SK-N-SH (cell line): ENCODE measurements around the gene EXOC3. TPM values are rescaled to one million over a fixed set of nuclear protein-coding genes. Genes with fewer than 3 reads are reported as not detected.

Experiments
- CTCF ChIA-PET: fragments of 300-600, 350-600 bp; formaldehyde crosslinking; extraction: SDS; loops from one replicate; lab custom pipeline; 2021; lab: Yijun Ruan, JAX
- POLR2A ChIA-PET: fragments of 350-600 bp; sonication (Branson Sonifier 250); formaldehyde crosslinking; extraction: SDS; loops from one replicate; lab custom pipeline; 2020; ENCODE audit warnings: antibody characterized with exemption, inconsistent platforms; lab: Yijun Ruan, JAX
- DNase-seq: peaks from one replicate; pipeline ENCODE4 v3.0.0; 2012
- H2AFZ ChIP-seq: fragments of 200-600 bp; sonication (generic); 2 replicates; pipeline ENCODE4 v1.8.1; 2016; ENCODE audit warnings: antibody characterized with exemption, mild to moderate bottlenecking, low read depth
- H3F3A ChIP-seq: fragments of 200-600 bp; sonication (generic); replicated peaks from 2 replicates; pipeline ENCODE3; 2016; ENCODE audit warnings: antibody characterized with exemption, mild to moderate bottlenecking; ENCODE audit not compliant: insufficient read depth
- H3K27ac ChIP-seq, 2 experiments: fragments of 200-500 bp in 1 of 2; fragments of 200-600 bp in 1 of 2; sonication (Bioruptor generic) in 1 of 2; sonication (generic), shearing (Covaris generic) in 1 of 2; 2 replicates each; pipeline versions ENCODE4 v1.5.1 to v1.6.1; 2014 to 2016; ENCODE audit warnings: low read depth in 2 of 2, inconsistent platforms in 1 of 2, low read length in 1 of 2, mild to moderate bottlenecking in 1 of 2, mixed read lengths in 1 of 2
- H3K27me3 ChIP-seq: fragments of 200-600 bp; sonication (generic), shearing (Covaris generic); 2 replicates; pipeline ENCODE4 v1.6.1; 2016; ENCODE audit warnings: mixed run types; ENCODE audit not compliant: insufficient read depth
- H3K36me3 ChIP-seq, 2 experiments: fragments of 200-500 bp in 1 of 2; fragments of 200-600 bp in 1 of 2; sonication (Bioruptor generic) in 1 of 2; sonication (generic) in 1 of 2; replicated peaks in 1 of 2; 2 replicates each; pipeline versions ENCODE3 to v1.5.1; 2014 to 2016; ENCODE audit warnings: low read length in 1 of 2, mild to moderate bottlenecking in 1 of 2; ENCODE audit not compliant: insufficient read depth in 2 of 2, control insufficient read depth in 1 of 2
- H3K4me1 ChIP-seq, 2 experiments: fragments of 200-500 bp in 1 of 2; fragments of 200-600 bp in 1 of 2; sonication (Bioruptor generic) in 1 of 2; sonication (generic), shearing (Covaris generic) in 1 of 2; 2 replicates each; pipeline versions ENCODE4 v1.5.1 to v1.6.1; 2014 to 2016; ENCODE audit warnings: low read depth in 1 of 2, low read length in 1 of 2, mixed run types in 1 of 2; ENCODE audit not compliant: insufficient read depth in 2 of 2, control insufficient read depth in 1 of 2
- H3K4me2 ChIP-seq: fragments of 200-600 bp; sonication (generic), shearing (Covaris generic); 2 replicates; pipeline ENCODE4 v1.6.1; 2017; ENCODE audit warnings: mixed run types
- H3K4me3 ChIP-seq, 2 experiments: fragments of 200-500 bp in 1 of 2; fragments of 200-600 bp in 1 of 2; sonication (Bioruptor generic) in 1 of 2; sonication (generic), shearing (Covaris generic) in 1 of 2; 2 replicates each; pipeline versions ENCODE4 v1.5.1 to v1.8.1; 2014 to 2016; ENCODE audit warnings: low read depth in 2 of 2, inconsistent platforms in 1 of 2, low read length in 1 of 2, mild to moderate bottlenecking in 1 of 2, mixed read lengths in 1 of 2, moderate library complexity in 1 of 2
- H3K79me2 ChIP-seq: fragments of 200-600 bp; sonication (generic); 2 replicates; pipeline ENCODE4 v1.8.1; 2017; ENCODE audit warnings: mild to moderate bottlenecking; ENCODE audit not compliant: insufficient read depth
- H3K9ac ChIP-seq: fragments of 200-600 bp; sonication (generic); 2 replicates; pipeline ENCODE4 v1.6.1; 2017; ENCODE audit warnings: mixed run types
- H3K9me2 ChIP-seq: fragments of 200-600 bp; sonication (generic); 2 replicates; pipeline ENCODE4 v1.6.1; 2017; ENCODE audit warnings: mixed run types
- H3K9me3 ChIP-seq: fragments of 200-600 bp; sonication (generic); 2 replicates; pipeline ENCODE4 v1.6.1; 2017; ENCODE audit warnings: mixed run types, mild to moderate bottlenecking, moderate library complexity
- H4K20me1 ChIP-seq: fragments of 200-600 bp; sonication (generic); 2 replicates; pipeline ENCODE4 v1.6.1; 2017; ENCODE audit warnings: mild to moderate bottlenecking, mixed run types; ENCODE audit not compliant: insufficient read depth
- EP300 ChIP-seq, 2 experiments: IDR thresholded peaks; 2 replicates each; pipeline versions ENCODE4 v1.4.0 to v1.6.1; 2012; ENCODE audit warnings: borderline replicate concordance in 1 of 2, low read depth in 1 of 2, low read length in 1 of 2
- EZH2phosphoT487 ChIP-seq: fragments of 200-600 bp; sonication (generic); IDR thresholded peaks from 2 replicates; pipeline ENCODE4 v1.6.1; 2017; ENCODE audit warnings: low read depth, mixed run types, mild to moderate bottlenecking, antibody characterized with exemption, moderate library complexity, borderline replicate concordance
- FOSL2 ChIP-seq: IDR thresholded peaks from 2 replicates; pipeline ENCODE4 v1.4.0; 2012; ENCODE audit warnings: low read depth, mild to moderate bottlenecking, moderate library complexity, borderline replicate concordance
- FOXJ3 ChIP-seq: sonication (generic); formaldehyde crosslinking; IDR thresholded peaks from 2 replicates; pipeline ENCODE4 v1.5.1; 2020; ENCODE audit warnings: mild to moderate bottlenecking, missing genetic modification reagents
- FOXM1 ChIP-seq: IDR thresholded peaks from 2 replicates; pipeline ENCODE4 v1.4.0; 2012; ENCODE audit warnings: low read depth, mild to moderate bottlenecking
- JUND ChIP-seq: IDR thresholded peaks from 2 replicates; pipeline ENCODE4 v1.4.0; 2012
- NFIC ChIP-seq: IDR thresholded peaks from 2 replicates; pipeline ENCODE4 v1.4.0; 2012; ENCODE audit warnings: borderline replicate concordance
- NRF1 ChIP-seq: IDR thresholded peaks from 2 replicates; pipeline ENCODE4 v1.6.1; 2012; ENCODE audit warnings: low read depth, mild to moderate bottlenecking, low read length
- RFX5 ChIP-seq: IDR thresholded peaks from 2 replicates; pipeline ENCODE4 v1.6.1; 2012; ENCODE audit warnings: mild to moderate bottlenecking, improper control_type of control experiment, low read length
- SIN3A ChIP-seq: IDR thresholded peaks from 2 replicates; pipeline ENCODE4 v1.6.1; 2012; ENCODE audit warnings: low read depth, mild to moderate bottlenecking, low read length, moderate library complexity, borderline replicate concordance
- TEAD4 ChIP-seq: IDR thresholded peaks from 2 replicates; pipeline ENCODE4 v1.4.0; 2012; ENCODE audit warnings: mild to moderate bottlenecking, borderline replicate concordance; ENCODE audit not compliant: insufficient read depth
- YY1 ChIP-seq: IDR thresholded peaks from 2 replicates; pipeline ENCODE4 v1.4.0; 2012; ENCODE audit warnings: low read depth, mild to moderate bottlenecking
- WGBS: methylation state at CpG from one replicate; pipeline ENCODE4 v1.1.6; 2017; ENCODE audit warnings: low lambda C conversion rate; 5-methylcytosine and 5-hydroxymethylcytosine counted together
- polyA plus RNA-seq, 3 experiments: library from polyadenylated mRNA; depleted of rRNA; stranded (reverse); fragments of >200 nt; gene quantifications; 2 replicates each; pipeline ENCODE4 v1.2.3, GENCODE V29; 2012
- TF ChIP-seq, protein P1 (sequence below): IDR thresholded peaks from 2 replicates; pipeline ENCODE4 v1.4.0; 2012; ENCODE audit warnings: low read depth, borderline replicate concordance
- TF ChIP-seq, protein P2 (sequence below): fragments of 200-600 bp; sonication (generic); IDR thresholded peaks from 2 replicates; pipeline ENCODE4 v1.6.1; 2017; ENCODE audit warnings: antibody characterized with exemption, mild to moderate bottlenecking, moderate library complexity
- TF ChIP-seq, protein P3 (sequence below): IDR thresholded peaks from 2 replicates; pipeline ENCODE4 v1.4.0; 2012; ENCODE audit warnings: low read depth
- TF ChIP-seq, protein P4 (sequence below): IDR thresholded peaks from 2 replicates; pipeline ENCODE4; 2012
- TF ChIP-seq, protein P5 (sequence below): IDR thresholded peaks from 2 replicates; pipeline ENCODE4 v1.6.1; 2012; ENCODE audit warnings: mild to moderate bottlenecking, low read depth, low read length, moderate library complexity
- TF ChIP-seq, protein P6 (sequence below): IDR thresholded peaks from 2 replicates; pipeline ENCODE4 v1.4.0; 2012; ENCODE audit warnings: low read depth, borderline replicate concordance

The EXOC3 gene
- polyA plus RNA-seq, 1 of the 3 experiments (the other 2 are of a cell fraction): 25.7 TPM

DNA sequence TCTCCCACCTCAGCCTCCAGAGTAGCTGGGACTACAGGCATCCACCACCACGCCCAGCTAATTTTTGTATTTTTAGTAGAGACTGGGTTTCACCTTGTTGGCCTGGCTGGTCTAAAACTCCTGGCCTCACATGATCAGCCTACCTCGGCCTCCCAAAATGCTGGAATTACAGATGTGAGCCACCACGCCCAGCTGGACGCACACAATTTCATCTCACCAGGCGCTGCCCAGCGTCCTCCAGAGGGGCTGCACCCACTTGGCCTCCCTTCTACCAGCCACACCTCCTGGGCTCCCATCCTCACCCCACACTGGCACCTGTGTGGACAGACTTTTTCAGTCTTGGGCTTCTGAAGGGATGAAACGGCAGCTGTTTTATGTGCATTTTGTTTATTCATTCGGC lies 3.8 kb upstream of the EXOC3 start:
- Histone ChIP-seq H3K9me2 (no peaks in the 10 kb centered on the region), H3F3A (no peaks in the 10 kb centered on the region), H3K27ac (no peak overlapping the region), H3K4me2 (no peak overlapping the region), H2AFZ (no peak overlapping the region), H3K27me3 (no peaks in the 10 kb centered on the region), H4K20me1 (no peaks in the 10 kb centered on the region), H3K79me2 (peaks cover 17% of the 10 kb centered on the region), H3K9me3 (no peaks in the 10 kb centered on the region), H3K4me3 (no peak overlapping the region), H3K36me3 (no peaks in the 10 kb centered on the region), H3K9ac (no peak overlapping the region), H3K4me1 (peaks cover 0 to 19% of the 10 kb centered on the region in 2 experiments; a peak in 1 of 4 replicates)
- ChIA-PET POLR2A (no interaction called here), CTCF (interaction anchor here (0.9 to 1.4 kb wide), 2 partner anchors 122 to 251 kb away, joined by 4 read pairs; no protein-coding TSS in a partner anchor)
- WGBS: 89% methylated on average over 6 of the region's 8 CpGs
- TF ChIP-seq, protein P1, sequence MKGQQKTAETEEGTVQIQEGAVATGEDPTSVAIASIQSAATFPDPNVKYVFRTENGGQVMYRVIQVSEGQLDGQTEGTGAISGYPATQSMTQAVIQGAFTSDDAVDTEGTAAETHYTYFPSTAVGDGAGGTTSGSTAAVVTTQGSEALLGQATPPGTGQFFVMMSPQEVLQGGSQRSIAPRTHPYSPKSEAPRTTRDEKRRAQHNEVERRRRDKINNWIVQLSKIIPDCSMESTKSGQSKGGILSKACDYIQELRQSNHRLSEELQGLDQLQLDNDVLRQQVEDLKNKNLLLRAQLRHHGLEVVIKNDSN: no peak
- TF ChIP-seq, protein P2, sequence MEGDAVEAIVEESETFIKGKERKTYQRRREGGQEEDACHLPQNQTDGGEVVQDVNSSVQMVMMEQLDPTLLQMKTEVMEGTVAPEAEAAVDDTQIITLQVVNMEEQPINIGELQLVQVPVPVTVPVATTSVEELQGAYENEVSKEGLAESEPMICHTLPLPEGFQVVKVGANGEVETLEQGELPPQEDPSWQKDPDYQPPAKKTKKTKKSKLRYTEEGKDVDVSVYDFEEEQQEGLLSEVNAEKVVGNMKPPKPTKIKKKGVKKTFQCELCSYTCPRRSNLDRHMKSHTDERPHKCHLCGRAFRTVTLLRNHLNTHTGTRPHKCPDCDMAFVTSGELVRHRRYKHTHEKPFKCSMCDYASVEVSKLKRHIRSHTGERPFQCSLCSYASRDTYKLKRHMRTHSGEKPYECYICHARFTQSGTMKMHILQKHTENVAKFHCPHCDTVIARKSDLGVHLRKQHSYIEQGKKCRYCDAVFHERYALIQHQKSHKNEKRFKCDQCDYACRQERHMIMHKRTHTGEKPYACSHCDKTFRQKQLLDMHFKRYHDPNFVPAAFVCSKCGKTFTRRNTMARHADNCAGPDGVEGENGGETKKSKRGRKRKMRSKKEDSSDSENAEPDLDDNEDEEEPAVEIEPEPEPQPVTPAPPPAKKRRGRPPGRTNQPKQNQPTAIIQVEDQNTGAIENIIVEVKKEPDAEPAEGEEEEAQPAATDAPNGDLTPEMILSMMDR: no peak
- no peak for TF ChIP-seq JUND
- no peak for TF ChIP-seq FOXM1
- TF ChIP-seq, protein P3, sequence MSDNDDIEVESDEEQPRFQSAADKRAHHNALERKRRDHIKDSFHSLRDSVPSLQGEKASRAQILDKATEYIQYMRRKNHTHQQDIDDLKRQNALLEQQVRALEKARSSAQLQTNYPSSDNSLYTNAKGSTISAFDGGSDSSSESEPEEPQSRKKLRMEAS: no peak
- TF ChIP-seq, protein P4, sequence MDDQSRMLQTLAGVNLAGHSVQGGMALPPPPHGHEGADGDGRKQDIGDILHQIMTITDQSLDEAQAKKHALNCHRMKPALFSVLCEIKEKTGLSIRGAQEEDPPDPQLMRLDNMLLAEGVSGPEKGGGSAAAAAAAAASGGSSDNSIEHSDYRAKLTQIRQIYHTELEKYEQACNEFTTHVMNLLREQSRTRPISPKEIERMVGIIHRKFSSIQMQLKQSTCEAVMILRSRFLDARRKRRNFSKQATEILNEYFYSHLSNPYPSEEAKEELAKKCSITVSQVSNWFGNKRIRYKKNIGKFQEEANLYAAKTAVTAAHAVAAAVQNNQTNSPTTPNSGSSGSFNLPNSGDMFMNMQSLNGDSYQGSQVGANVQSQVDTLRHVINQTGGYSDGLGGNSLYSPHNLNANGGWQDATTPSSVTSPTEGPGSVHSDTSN: no peak
- TF ChIP-seq NFIC: no peak
- no peak for TF ChIP-seq TEAD4
- TF ChIP-seq EZH2phosphoT487: no peak
- TF ChIP-seq NRF1: no peak
- TF ChIP-seq, protein P5, sequence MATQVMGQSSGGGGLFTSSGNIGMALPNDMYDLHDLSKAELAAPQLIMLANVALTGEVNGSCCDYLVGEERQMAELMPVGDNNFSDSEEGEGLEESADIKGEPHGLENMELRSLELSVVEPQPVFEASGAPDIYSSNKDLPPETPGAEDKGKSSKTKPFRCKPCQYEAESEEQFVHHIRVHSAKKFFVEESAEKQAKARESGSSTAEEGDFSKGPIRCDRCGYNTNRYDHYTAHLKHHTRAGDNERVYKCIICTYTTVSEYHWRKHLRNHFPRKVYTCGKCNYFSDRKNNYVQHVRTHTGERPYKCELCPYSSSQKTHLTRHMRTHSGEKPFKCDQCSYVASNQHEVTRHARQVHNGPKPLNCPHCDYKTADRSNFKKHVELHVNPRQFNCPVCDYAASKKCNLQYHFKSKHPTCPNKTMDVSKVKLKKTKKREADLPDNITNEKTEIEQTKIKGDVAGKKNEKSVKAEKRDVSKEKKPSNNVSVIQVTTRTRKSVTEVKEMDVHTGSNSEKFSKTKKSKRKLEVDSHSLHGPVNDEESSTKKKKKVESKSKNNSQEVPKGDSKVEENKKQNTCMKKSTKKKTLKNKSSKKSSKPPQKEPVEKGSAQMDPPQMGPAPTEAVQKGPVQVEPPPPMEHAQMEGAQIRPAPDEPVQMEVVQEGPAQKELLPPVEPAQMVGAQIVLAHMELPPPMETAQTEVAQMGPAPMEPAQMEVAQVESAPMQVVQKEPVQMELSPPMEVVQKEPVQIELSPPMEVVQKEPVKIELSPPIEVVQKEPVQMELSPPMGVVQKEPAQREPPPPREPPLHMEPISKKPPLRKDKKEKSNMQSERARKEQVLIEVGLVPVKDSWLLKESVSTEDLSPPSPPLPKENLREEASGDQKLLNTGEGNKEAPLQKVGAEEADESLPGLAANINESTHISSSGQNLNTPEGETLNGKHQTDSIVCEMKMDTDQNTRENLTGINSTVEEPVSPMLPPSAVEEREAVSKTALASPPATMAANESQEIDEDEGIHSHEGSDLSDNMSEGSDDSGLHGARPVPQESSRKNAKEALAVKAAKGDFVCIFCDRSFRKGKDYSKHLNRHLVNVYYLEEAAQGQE: no peak
- TF ChIP-seq RFX5: no peak
- TF ChIP-seq FOSL2: no peak
- no peak for TF ChIP-seq SIN3A
- TF ChIP-seq EP300 (IDR thresholded peaks at IDR 0.05; ENCODE audit: borderline replicate concordance in 1 of 2, low read depth in 1 of 2, low read length in 1 of 2): no peak
- TF ChIP-seq, protein P6, sequence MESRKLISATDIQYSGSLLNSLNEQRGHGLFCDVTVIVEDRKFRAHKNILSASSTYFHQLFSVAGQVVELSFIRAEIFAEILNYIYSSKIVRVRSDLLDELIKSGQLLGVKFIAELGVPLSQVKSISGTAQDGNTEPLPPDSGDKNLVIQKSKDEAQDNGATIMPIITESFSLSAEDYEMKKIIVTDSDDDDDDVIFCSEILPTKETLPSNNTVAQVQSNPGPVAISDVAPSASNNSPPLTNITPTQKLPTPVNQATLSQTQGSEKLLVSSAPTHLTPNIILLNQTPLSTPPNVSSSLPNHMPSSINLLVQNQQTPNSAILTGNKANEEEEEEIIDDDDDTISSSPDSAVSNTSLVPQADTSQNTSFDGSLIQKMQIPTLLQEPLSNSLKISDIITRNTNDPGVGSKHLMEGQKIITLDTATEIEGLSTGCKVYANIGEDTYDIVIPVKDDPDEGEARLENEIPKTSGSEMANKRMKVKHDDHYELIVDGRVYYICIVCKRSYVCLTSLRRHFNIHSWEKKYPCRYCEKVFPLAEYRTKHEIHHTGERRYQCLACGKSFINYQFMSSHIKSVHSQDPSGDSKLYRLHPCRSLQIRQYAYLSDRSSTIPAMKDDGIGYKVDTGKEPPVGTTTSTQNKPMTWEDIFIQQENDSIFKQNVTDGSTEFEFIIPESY: no peak
- TF ChIP-seq FOXJ3 (CRISPR knock-in tag): no peak
- TF ChIP-seq YY1: no peak
- no peak for DNase-seq
